Breast epithelium (tissue), 4 donors: ENCODE results near the gene RIC8B. TPM values are rescaled to one million over a fixed set of nuclear protein-coding genes. Genes with fewer than 3 reads are reported as not detected.

Experiments
- DNase-seq, 2 donors: peaks; one replicate each; pipeline ENCODE4 v3.0.0-alpha.2; 2019; ENCODE audit warnings: low spot score in 2 of 2
- H3K27ac ChIP-seq, 2 donors: fragments of 200-600 bp; sonication (generic) in 1 of 2; one replicate each; pipeline ENCODE4 v1.5.1; 2016 to 2019; ENCODE audit warnings: mild to moderate bottlenecking in 1 of 2
- H3K27me3 ChIP-seq, 2 donors: fragments of 200-600 bp; sonication (generic) in 1 of 2; one replicate each; pipeline versions ENCODE4 v1.5.1 to v1.6.0; 2017 to 2019; ENCODE audit warnings: control low read depth in 1 of 2, mild to moderate bottlenecking in 1 of 2
- H3K36me3 ChIP-seq: fragments of 200-600 bp; one replicate; pipeline ENCODE4 v1.5.1; 2019
- H3K4me1 ChIP-seq, 2 donors: fragments of 200-600 bp; sonication (generic); one replicate each; pipeline ENCODE4 v1.5.1; 2016 to 2019; ENCODE audit warnings: control low read depth in 1 of 2
- H3K4me3 ChIP-seq, 3 donors: fragments of 200-600 bp; sonication (generic); 1 replicate in 2 of 3; 2 replicates in 1 of 3; pipeline ENCODE4 v1.5.1; 2016 to 2019; ENCODE audit warnings: mild to moderate bottlenecking in 3 of 3, moderate library complexity in 2 of 3
- H3K9me3 ChIP-seq, 2 donors: fragments of 200-600 bp; sonication (generic) in 1 of 2; one replicate each; pipeline ENCODE4 v1.5.1; 2016 to 2019; ENCODE audit warnings: control low read depth in 1 of 2
- POLR2A ChIP-seq: fragments of 450-650 bp; IDR thresholded peaks from one replicate; pipeline ENCODE4 v1.6.1; 2016; ENCODE audit warnings: antibody characterized with exemption, mild to moderate bottlenecking, moderate library complexity
- POLR2AphosphoS5 ChIP-seq, 3 donors: sonication (generic); formaldehyde crosslinking; IDR thresholded peaks; one replicate each; pipeline ENCODE4 v1.6.1; 2017; ENCODE audit warnings: antibody characterized with exemption in 3 of 3
- intact Hi-C: fragments of 100-400 bp; cut with DNase I; formaldehyde crosslinking; loops from one replicate; pipeline ENCODE4 v1.15.1; 2023; ENCODE audit warnings: low total_unique reads
- total RNA-seq, 3 donors: library from RNA; depleted of rRNA; stranded (reverse); fragments of >200 nt; gene quantifications; one replicate each; pipeline ENCODE4 v1.1.0, GENCODE V29; 2016
- TF ChIP-seq, protein P1 (sequence below), 3 donors: fragments of 450-650 bp; IDR thresholded peaks; one replicate each; pipeline ENCODE4 v1.5.1; 2016 to 2017; ENCODE audit warnings: antibody characterized with exemption in 3 of 3, mild to moderate bottlenecking in 3 of 3, moderate library complexity in 3 of 3

RIC8B gene
- total RNA-seq, 3 donors from 2014 or later = 19.0 to 23.9 (median 19.7) TPM

DNA sequence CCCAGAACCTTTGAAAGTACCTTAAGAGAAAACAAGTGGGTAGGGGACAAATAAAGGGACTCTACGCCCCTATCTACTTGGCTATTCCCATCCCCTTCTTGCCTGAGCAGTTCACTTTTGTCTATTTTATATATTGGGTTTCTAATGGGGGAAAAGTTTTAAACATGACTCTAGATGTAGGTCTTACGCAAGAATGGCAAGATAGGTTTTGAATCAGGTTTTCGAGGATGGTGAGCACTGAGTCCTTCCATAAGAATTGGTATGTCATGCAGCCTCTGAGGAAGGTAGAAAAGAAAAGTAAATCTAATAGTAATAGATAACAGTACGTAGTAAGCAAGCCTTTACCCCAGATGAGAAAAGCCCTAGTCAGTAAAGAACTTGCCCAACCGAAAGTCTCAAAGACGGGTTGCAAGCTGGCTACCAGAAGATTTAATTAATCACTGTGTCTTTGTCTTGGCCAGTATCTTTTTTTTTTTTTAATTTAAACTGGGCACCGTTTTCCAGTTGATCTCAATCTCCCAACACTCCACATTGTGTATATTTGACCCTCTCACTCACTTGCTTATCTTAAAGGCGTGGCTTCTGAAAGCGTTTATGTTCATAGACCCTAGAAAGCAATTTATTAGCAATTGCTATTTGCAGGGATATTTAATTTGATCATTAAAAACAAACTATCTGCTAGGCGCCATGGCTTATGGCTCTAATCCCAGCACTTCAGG lies 94.7 kb downstream of the RIC8B start:
- Histone ChIP-seq H3K27ac (no peak overlapping the region), H3K4me1 (no peaks in the 10 kb centered on the region), H3K9me3 (no peaks in the 10 kb centered on the region), H3K27me3 (no peaks in the 10 kb centered on the region), H3K36me3 (no peaks in the 10 kb centered on the region), H3K4me3 (no peak overlapping the region)
- intact Hi-C loops = no loop called here
- no peak for DNase-seq
- no peak for TF ChIP-seq POLR2AphosphoS5 (IDR thresholded peaks at IDR 0.05)
- no peak for TF ChIP-seq POLR2A
- TF ChIP-seq, protein P1, sequence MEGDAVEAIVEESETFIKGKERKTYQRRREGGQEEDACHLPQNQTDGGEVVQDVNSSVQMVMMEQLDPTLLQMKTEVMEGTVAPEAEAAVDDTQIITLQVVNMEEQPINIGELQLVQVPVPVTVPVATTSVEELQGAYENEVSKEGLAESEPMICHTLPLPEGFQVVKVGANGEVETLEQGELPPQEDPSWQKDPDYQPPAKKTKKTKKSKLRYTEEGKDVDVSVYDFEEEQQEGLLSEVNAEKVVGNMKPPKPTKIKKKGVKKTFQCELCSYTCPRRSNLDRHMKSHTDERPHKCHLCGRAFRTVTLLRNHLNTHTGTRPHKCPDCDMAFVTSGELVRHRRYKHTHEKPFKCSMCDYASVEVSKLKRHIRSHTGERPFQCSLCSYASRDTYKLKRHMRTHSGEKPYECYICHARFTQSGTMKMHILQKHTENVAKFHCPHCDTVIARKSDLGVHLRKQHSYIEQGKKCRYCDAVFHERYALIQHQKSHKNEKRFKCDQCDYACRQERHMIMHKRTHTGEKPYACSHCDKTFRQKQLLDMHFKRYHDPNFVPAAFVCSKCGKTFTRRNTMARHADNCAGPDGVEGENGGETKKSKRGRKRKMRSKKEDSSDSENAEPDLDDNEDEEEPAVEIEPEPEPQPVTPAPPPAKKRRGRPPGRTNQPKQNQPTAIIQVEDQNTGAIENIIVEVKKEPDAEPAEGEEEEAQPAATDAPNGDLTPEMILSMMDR (IDR thresholded peaks at IDR 0.05) = no peak

DNA sequence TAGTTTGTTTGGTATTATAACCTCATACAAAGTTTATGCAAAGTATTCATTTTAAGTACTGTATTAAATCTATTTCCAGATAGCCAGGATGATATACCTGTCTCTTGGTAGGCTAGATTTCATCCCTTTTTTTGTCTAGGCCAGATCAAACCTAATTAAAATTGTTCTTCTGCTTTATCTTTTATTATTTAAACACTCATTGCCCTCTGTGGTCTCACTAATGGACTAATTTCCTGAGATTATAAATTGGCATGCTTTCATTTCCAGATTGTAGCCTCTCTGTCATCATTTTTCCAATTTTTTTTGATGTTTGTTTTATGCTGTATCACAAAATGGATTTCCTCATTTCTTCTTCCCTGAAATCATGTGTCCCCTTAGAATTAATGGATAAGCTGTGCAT lies 95.6 kb downstream of the RIC8B start:
- H3K4me1 ChIP-seq = no peaks in the 10 kb centered on the region
- intact Hi-C loops = no loop called here

DNA sequence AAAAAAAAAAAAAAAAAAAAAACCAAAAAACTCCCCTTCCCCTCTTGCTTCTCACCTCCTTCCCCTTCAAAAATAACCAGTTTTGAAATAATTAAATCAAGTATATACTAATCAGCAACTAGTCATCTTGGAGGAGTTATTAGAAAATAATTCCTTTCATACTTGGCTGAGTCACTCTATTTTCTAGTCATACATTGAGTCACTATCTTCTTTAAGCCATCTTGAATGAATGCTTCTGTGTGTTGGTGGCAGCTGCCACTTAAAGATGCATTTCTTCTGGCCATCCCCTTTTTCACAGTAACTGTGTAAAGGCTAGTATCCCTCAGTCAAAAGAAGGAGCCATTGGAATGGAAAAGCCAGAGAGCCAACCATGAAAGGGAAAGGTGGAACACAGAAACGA lies 97.0 kb downstream of the RIC8B start:
- Histone ChIP-seq H3K4me3 (no peak overlapping the region), H3K27ac (no peak overlapping the region), H3K9me3 (no peaks in the 10 kb centered on the region), H3K27me3 (no peaks in the 10 kb centered on the region), H3K36me3 (no peaks in the 10 kb centered on the region), H3K4me1 (no peaks in the 10 kb centered on the region)
- TF ChIP-seq, protein P1 (IDR thresholded peaks at IDR 0.05) = no peak
- no peak for TF ChIP-seq POLR2AphosphoS5 (IDR thresholded peaks at IDR 0.05)
- no peak for TF ChIP-seq POLR2A
- no peak for DNase-seq
- intact Hi-C loops = no loop called here

More for the DNA sequence above, 95.6 kb downstream of the RIC8B start:
- no peaks in the 10 kb centered on the region for H3K27me3 ChIP-seq
- H3K36me3 ChIP-seq = no peaks in the 10 kb centered on the region
- TF ChIP-seq POLR2A = no peak
- TF ChIP-seq POLR2AphosphoS5 (IDR thresholded peaks at IDR 0.05) = no peak
- TF ChIP-seq, protein P1 (IDR thresholded peaks at IDR 0.05) = no peak
- no peak for DNase-seq
- H3K4me3 ChIP-seq = no peak overlapping the region
- H3K9me3 ChIP-seq = no peaks in the 10 kb centered on the region
- no peak overlapping the region for H3K27ac ChIP-seq

DNA sequence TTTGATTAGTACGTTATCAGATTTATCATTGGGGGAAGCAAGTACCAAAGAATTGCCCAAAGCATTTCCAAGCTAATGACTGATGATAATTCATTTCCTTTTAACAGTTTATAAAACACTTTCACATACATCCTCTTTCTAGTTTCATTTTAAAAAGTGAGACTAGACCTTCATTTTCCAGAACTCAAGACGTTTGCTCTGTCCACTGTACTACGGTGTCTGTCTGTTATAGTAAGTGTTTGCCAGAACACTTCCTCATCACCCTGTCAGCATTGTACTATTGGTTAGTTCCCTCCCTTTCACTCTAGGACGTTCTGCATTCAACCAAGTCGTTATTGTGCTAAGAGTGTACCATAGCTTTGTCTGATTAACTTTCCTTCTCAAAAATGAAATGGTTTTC lies 99.5 kb downstream of the RIC8B start:
- no peak for TF ChIP-seq POLR2AphosphoS5 (IDR thresholded peaks at IDR 0.05)
- TF ChIP-seq, protein P1 (IDR thresholded peaks at IDR 0.05) = no peak
- no peak for TF ChIP-seq POLR2A
- Histone ChIP-seq H3K27ac (no peak overlapping the region), H3K4me3 (no peak overlapping the region), H3K36me3 (no peaks in the 10 kb centered on the region), H3K27me3 (no peaks in the 10 kb centered on the region), H3K4me1 (no peaks in the 10 kb centered on the region), H3K9me3 (no peaks in the 10 kb centered on the region)
- no peak for DNase-seq
- intact Hi-C loops = no loop called here

DNA sequence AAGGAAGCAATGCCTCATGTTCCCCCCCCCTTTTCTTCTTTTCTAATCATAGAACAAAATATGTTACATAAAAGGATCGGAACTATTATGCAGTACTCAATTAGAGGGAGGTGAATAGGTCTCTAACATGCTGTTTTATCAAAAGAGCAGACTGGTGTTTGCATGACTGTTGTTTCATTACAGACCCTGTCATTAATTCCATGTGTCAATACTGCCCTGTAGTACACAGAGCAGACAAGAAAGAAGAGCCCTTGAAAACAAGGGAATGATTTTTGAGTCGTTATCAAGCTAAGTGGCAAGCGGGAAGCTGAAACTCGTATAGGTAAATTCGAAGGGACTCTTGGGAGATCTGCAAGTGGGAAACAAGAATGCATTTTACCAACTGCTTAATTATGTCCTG lies 104.3 kb downstream of the RIC8B start:
- intact Hi-C loops = no loop called here
- H3K27me3 ChIP-seq = no peaks in the 10 kb centered on the region
- no peak for TF ChIP-seq POLR2A
- TF ChIP-seq, protein P1 (IDR thresholded peaks at IDR 0.05) = no peak
- TF ChIP-seq POLR2AphosphoS5 (IDR thresholded peaks at IDR 0.05) = no peak
- H3K4me1 ChIP-seq = no peaks in the 10 kb centered on the region
- no peak overlapping the region for H3K27ac ChIP-seq
- H3K4me3 ChIP-seq = no peak overlapping the region
- no peaks in the 10 kb centered on the region for H3K9me3 ChIP-seq
- DNase-seq = no peak
- no peaks in the 10 kb centered on the region for H3K36me3 ChIP-seq
